ENCODE measurements around the gene JAKMIP3. TPM values are rescaled to one million over a fixed set of nuclear protein-coding genes. Genes with fewer than 3 reads are reported as not detected.

The JAKMIP3 gene
- 0.03 TPM for polyA plus RNA-seq (2013, experiment 1 of 2)
- 0.05 TPM for polyA plus RNA-seq (2013, experiment 2 of 2)

DNA sequence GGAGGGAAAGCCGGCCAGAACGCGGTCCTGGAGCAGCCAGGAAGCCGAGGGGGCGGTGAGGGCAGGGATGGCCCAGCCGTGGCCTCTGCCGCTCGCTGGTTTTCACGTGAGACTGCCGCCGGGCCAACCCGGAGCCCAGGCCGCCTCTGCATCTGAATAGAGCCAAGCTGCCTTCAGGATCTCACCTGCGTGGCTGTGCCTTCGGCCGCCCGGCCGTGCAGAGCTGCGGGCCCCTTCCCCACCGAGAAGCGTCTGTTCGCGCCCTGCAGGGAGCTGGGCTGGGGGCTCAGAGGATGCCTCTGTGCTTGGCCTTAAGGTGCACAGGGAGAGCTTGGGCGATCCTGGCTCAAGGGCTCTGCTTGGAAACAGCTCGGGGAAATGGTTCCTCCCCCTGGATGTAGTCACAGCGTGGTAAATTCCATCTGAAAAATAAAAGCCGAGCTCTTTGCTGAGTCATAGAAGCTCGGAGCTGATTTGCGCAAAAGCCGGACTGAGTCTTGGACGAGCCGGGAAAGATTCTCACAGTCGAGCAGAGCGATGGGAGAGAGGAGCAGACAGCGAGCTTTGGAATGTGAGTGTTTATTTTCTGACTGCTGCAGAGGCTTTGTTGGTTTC lies at the start of gene JAKMIP3:
JAKMIP3 (plus strand) TSS at position 456 of the 615 bp plus-strand sequence. CDS start 38,863 bp downstream, outside the sequence.
- peak within 1 kb of the TSS; percentile 79 for H3K9ac ChIP-seq (ENCODE audit: low read length)
- no peaks in the 10 kb centered on the region for H3K36me3 ChIP-seq (ENCODE audit: control insufficient read depth in 1 of 2, insufficient read depth in 2 of 2, low read depth in 1 of 2, low read length in 2 of 2)

DNA sequence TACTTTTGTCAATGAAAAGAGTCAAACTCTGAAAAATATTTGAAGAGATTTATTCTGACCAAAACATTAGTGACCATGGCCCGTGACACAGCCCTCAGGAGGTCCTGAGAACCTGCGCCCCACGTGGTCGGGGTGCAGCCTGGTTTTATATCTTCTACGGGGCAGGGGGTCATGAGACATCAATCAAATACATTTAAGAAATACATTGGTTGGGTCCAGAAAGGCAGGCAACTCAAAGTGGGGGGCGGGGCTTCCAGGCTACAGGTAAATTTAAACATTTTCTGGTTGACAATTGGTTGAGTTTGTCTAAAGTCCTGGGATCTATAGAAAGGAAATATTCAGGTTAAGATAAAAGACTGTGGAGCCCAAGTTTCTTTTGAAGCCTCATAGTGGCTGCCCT lies 49.2 kb upstream of the JAKMIP3 start:
- no peak overlapping the region for H3K18ac ChIP-seq (ENCODE audit: low read depth in 1 of 2, low read length in 2 of 2)
- peaks cover 19 to 25% of the 10 kb centered on the region in 2 experiments for H3K27me3 ChIP-seq (ENCODE audit: control insufficient read depth in 1 of 2, insufficient read depth in 1 of 2, low read length in 2 of 2)
- no peak overlapping the region for H4K8ac ChIP-seq (ENCODE audit: low read length)
- no peak overlapping the region for H4K91ac ChIP-seq (ENCODE audit: low read length)
- no peaks in the 10 kb centered on the region for H3K9me3 ChIP-seq (ENCODE audit: control insufficient read depth, low read length)
- no peak overlapping the region for H3K23ac ChIP-seq (ENCODE audit: low read length in 2 of 2)
- H3K9ac ChIP-seq (ENCODE audit: low read length), result no peak overlapping the region
- no peak overlapping the region for H2BK15ac ChIP-seq (ENCODE audit: low read depth, poor library complexity, severe bottlenecking)
- H3K79me1 ChIP-seq (replicated peaks; ENCODE audit: low read length, poor library complexity, severe bottlenecking), result no peaks in the 10 kb centered on the region
- no peak overlapping the region for H3K4ac ChIP-seq (ENCODE audit: low read depth in 1 of 2, low read length in 2 of 2)
- DNase-seq, result no peak
- H2BK12ac ChIP-seq (ENCODE audit: low read length in 2 of 2), result no peak overlapping the region
- no peaks in the 10 kb centered on the region for H3K4me1 ChIP-seq (ENCODE audit: control insufficient read depth, insufficient read depth, low read depth, low read length)
- H3K36me3 ChIP-seq (ENCODE audit: control insufficient read depth in 1 of 2, insufficient read depth in 2 of 2, low read depth in 1 of 2, low read length in 2 of 2), result no peaks in the 10 kb centered on the region
- H3K27ac ChIP-seq (ENCODE audit: low read length, poor library complexity, severe bottlenecking), result no peak overlapping the region
- no peak overlapping the region for H2AFZ ChIP-seq (ENCODE audit: low read depth, low read length)
- H3K14ac ChIP-seq (ENCODE audit: low read length in 2 of 2), result no peak overlapping the region
- WGBS, result 92% methylated on average over 5 of the region's 6 CpGs
- no peak overlapping the region for H3K4me3 ChIP-seq (ENCODE audit: insufficient read depth in 1 of 2, low read depth in 1 of 2, low read length in 2 of 2)
- H3K4me2 ChIP-seq (ENCODE audit: low read length, poor library complexity, severe bottlenecking), result no peak overlapping the region
- H2AK5ac ChIP-seq (ENCODE audit: low read length, severe bottlenecking), result no peak overlapping the region
- H2BK120ac ChIP-seq (ENCODE audit: low read depth, low read length), result no peak overlapping the region
- no peak overlapping the region for H2BK5ac ChIP-seq (ENCODE audit: low read depth, low read length, poor library complexity, severe bottlenecking)

More for the DNA sequence above, at the start of gene JAKMIP3:
- peak; percentile 96 for DNase-seq
- Histone ChIP-seq H2AK5ac (ENCODE audit: low read length, severe bottlenecking) (no peak within 1 kb of the TSS), H4K91ac (ENCODE audit: low read length) (peak within 1 kb of the TSS; percentile 76), H3K27ac (ENCODE audit: low read length, poor library complexity, severe bottlenecking) (peak within 1 kb of the TSS; percentile 31), H3K18ac (ENCODE audit: low read depth in 1 of 2, low read length in 2 of 2) (peak within 1 kb of the TSS; percentile 57 to 89), H2BK15ac (ENCODE audit: low read depth, poor library complexity, severe bottlenecking) (no peak within 1 kb of the TSS), H2BK12ac (ENCODE audit: low read length in 2 of 2) (peak within 1 kb of the TSS in 1 of 2 experiments; percentile 91), H2BK5ac (ENCODE audit: low read depth, low read length, poor library complexity, severe bottlenecking) (peak within 1 kb of the TSS; percentile 32), H3K9me3 (ENCODE audit: control insufficient read depth, low read length) (no peaks in the 10 kb centered on the region), H3K4me3 (ENCODE audit: insufficient read depth in 1 of 2, low read depth in 1 of 2, low read length in 2 of 2) (peak within 1 kb of the TSS; percentile 34 to 87), H4K8ac (ENCODE audit: low read length) (peak within 1 kb of the TSS; percentile 88), H2BK120ac (ENCODE audit: low read depth, low read length) (no peak within 1 kb of the TSS), H3K4ac (ENCODE audit: low read depth in 1 of 2, low read length in 2 of 2) (peak within 1 kb of the TSS in 1 of 2 experiments; percentile 4), H3K27me3 (ENCODE audit: control insufficient read depth in 1 of 2, insufficient read depth in 1 of 2, low read length in 2 of 2) (no peaks in the 10 kb centered on the region), H3K23ac (ENCODE audit: low read length in 2 of 2) (peak within 1 kb of the TSS in 1 of 2 experiments; percentile 47), H3K79me1 (replicated peaks; ENCODE audit: low read length, poor library complexity, severe bottlenecking) (no peaks in the 10 kb centered on the region), H2AFZ (ENCODE audit: low read depth, low read length) (peak within 1 kb of the TSS; percentile 48), H3K14ac (ENCODE audit: low read length in 2 of 2) (peak within 1 kb of the TSS in 1 of 2 experiments; percentile 68), H3K4me2 (ENCODE audit: low read length, poor library complexity, severe bottlenecking) (peak within 1 kb of the TSS; percentile 62), H3K4me1 (ENCODE audit: control insufficient read depth, insufficient read depth, low read depth, low read length) (peaks cover 11% of the 10 kb centered on the region)
- WGBS, result 32% methylated on average over 35 of the region's 35 CpGs

DNA sequence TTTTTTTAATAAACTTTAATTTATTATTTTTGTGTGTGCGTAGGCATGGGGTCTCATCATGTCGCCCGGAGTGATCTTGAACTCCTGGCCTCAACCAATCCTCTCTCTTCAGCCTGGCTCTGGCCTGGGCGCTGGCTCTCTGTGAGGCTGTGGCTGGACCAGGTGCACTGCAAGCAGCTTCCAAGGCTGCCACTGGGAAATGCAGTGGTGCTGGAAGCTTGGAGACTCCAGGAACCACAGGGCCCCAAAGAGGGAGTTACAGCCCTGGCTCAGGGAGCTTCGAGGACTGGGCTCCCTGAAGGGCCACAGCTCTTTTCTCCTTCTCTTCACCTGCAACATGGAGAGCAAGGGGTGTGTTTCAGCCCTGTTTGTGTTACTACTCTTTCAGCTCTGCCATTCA lies 47.3 kb upstream of the JAKMIP3 start:
- Histone ChIP-seq H3K27me3 (ENCODE audit: control insufficient read depth in 1 of 2, insufficient read depth in 1 of 2, low read length in 2 of 2) (peaks cover 22 to 28% of the 10 kb centered on the region in 2 experiments), H2AK5ac (ENCODE audit: low read length, severe bottlenecking) (no peak overlapping the region), H3K27ac (ENCODE audit: low read length, poor library complexity, severe bottlenecking) (no peak overlapping the region), H4K91ac (ENCODE audit: low read length) (no peak overlapping the region), H3K36me3 (ENCODE audit: control insufficient read depth in 1 of 2, insufficient read depth in 2 of 2, low read depth in 1 of 2, low read length in 2 of 2) (no peaks in the 10 kb centered on the region), H3K23ac (ENCODE audit: low read length in 2 of 2) (no peak overlapping the region), H2BK5ac (ENCODE audit: low read depth, low read length, poor library complexity, severe bottlenecking) (no peak overlapping the region), H3K4me2 (ENCODE audit: low read length, poor library complexity, severe bottlenecking) (no peak overlapping the region), H3K4me1 (ENCODE audit: control insufficient read depth, insufficient read depth, low read depth, low read length) (peaks cover 2% of the 10 kb centered on the region), H3K79me1 (replicated peaks; ENCODE audit: low read length, poor library complexity, severe bottlenecking) (no peaks in the 10 kb centered on the region), H2BK12ac (ENCODE audit: low read length in 2 of 2) (no peak overlapping the region), H3K4ac (ENCODE audit: low read depth in 1 of 2, low read length in 2 of 2) (no peak overlapping the region), H2BK15ac (ENCODE audit: low read depth, poor library complexity, severe bottlenecking) (no peak overlapping the region), H3K9me3 (ENCODE audit: control insufficient read depth, low read length) (no peaks in the 10 kb centered on the region), H3K18ac (ENCODE audit: low read depth in 1 of 2, low read length in 2 of 2) (no peak overlapping the region), H3K9ac (ENCODE audit: low read length) (no peak overlapping the region), H3K14ac (ENCODE audit: low read length in 2 of 2) (peak overlapping the region in 1 of 2 experiments; percentile 5), H3K4me3 (ENCODE audit: insufficient read depth in 1 of 2, low read depth in 1 of 2, low read length in 2 of 2) (no peak overlapping the region), H2BK120ac (ENCODE audit: low read depth, low read length) (no peak overlapping the region), H2AFZ (ENCODE audit: low read depth, low read length) (no peak overlapping the region), H4K8ac (ENCODE audit: low read length) (no peak overlapping the region)
- WGBS, result 66% methylated on average over 4 of the region's 5 CpGs
- no peak for DNase-seq

DNA sequence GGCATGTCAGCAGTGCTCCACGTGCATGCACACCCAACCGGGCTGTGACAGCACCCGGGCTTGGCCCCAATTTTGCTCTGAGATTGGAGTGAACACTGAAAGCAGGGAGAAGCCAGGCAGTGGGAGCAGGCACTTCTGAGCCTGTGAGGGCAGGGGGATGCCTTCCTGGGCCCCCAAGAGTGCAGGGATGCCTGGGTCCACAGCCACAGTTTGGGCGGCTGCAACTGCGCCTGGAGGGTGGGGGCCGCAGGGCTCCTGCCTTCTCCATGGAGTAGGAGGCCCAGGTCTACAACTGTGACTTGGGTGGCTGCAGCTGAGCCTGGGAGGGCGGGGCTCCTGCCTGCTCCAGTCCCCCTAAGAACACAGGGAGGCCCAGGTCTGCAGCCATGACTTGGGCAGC lies 46.4 kb upstream of the JAKMIP3 start:
- WGBS, result 85% methylated on average over 7 of the region's 7 CpGs
- peaks cover 2% of the 10 kb centered on the region for H3K4me1 ChIP-seq (ENCODE audit: control insufficient read depth, insufficient read depth, low read depth, low read length)
- H3K4ac ChIP-seq (ENCODE audit: low read depth in 1 of 2, low read length in 2 of 2), result no peak overlapping the region
- H4K91ac ChIP-seq (ENCODE audit: low read length), result no peak overlapping the region
- no peak overlapping the region for H3K18ac ChIP-seq (ENCODE audit: low read depth in 1 of 2, low read length in 2 of 2)
- H2BK120ac ChIP-seq (ENCODE audit: low read depth, low read length), result no peak overlapping the region
- H3K27me3 ChIP-seq (ENCODE audit: control insufficient read depth in 1 of 2, insufficient read depth in 1 of 2, low read length in 2 of 2), result peaks cover 28 to 30% of the 10 kb centered on the region in 2 experiments
- no peak overlapping the region for H4K8ac ChIP-seq (ENCODE audit: low read length)
- no peak overlapping the region for H2AFZ ChIP-seq (ENCODE audit: low read depth, low read length)
- no peaks in the 10 kb centered on the region for H3K9me3 ChIP-seq (ENCODE audit: control insufficient read depth, low read length)
- H3K14ac ChIP-seq (ENCODE audit: low read length in 2 of 2), result no peak overlapping the region
- H3K4me2 ChIP-seq (ENCODE audit: low read length, poor library complexity, severe bottlenecking), result no peak overlapping the region
- no peaks in the 10 kb centered on the region for H3K36me3 ChIP-seq (ENCODE audit: control insufficient read depth in 1 of 2, insufficient read depth in 2 of 2, low read depth in 1 of 2, low read length in 2 of 2)
- H3K27ac ChIP-seq (ENCODE audit: low read length, poor library complexity, severe bottlenecking), result no peak overlapping the region
- peak overlapping the region in 1 of 2 experiments; percentile 79 for H3K23ac ChIP-seq (ENCODE audit: low read length in 2 of 2)
- no peak overlapping the region for H2BK12ac ChIP-seq (ENCODE audit: low read length in 2 of 2)
- H3K79me1 ChIP-seq (replicated peaks; ENCODE audit: low read length, poor library complexity, severe bottlenecking), result no peaks in the 10 kb centered on the region
- no peak overlapping the region for H2BK5ac ChIP-seq (ENCODE audit: low read depth, low read length, poor library complexity, severe bottlenecking)
- no peak overlapping the region for H3K9ac ChIP-seq (ENCODE audit: low read length)
- no peak overlapping the region for H3K4me3 ChIP-seq (ENCODE audit: insufficient read depth in 1 of 2, low read depth in 1 of 2, low read length in 2 of 2)
- no peak overlapping the region for H2BK15ac ChIP-seq (ENCODE audit: low read depth, poor library complexity, severe bottlenecking)
- no peak overlapping the region for H2AK5ac ChIP-seq (ENCODE audit: low read length, severe bottlenecking)
- no peak for DNase-seq
